AG10803 (cell line): Measurements from ENCODE around the gene EIF4A3.

Experiments used
- DNase-seq: peaks from one replicate; pipeline ENCODE4 v3.0.0; 2010; ENCODE audit warnings: low read depth
- H3K4me3 ChIP-seq: 2 replicates; pipeline ENCODE4 v1.5.1; 2011; ENCODE audit warnings: mild to moderate bottlenecking, low read length, control low read depth
- TF ChIP-seq, protein P1 (sequence below): conservative IDR thresholded peaks from 2 replicates; pipeline ENCODE4 v1.5.1; 2011; ENCODE audit warnings: mild to moderate bottlenecking, low read length, control low read depth, inconsistent platforms

Gene EIF4A3

DNA sequence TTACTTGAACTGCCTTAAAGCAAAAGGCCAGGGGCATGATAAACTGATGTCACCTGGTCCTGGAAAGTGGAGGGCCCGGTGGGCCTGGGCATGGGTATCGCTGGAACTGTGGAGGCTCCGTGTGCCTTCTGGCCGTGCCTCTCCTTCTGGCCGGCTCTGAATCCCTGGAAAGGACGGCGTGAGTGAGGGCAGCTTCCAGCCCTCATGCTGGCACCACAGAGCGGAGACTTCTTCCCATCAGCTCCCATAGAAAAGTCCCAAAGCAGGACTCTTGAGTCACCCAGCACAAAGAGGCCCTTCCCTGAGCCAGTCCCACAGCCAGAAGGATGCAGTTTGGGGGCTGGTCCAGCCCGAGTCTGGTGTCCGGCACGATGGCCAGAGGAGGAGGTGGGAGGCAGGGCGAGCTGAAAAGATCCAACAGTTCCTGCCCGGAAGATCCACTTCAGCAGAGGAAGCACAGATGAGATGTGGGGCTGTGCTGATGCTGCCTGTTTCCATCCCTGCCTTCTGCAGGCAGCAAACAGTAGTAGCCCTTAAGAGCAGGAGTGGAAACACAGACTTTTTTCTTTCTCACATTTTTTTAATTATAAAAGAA, 37.8 kb downstream of the EIF4A3 start:
- TF ChIP-seq, protein P1, sequence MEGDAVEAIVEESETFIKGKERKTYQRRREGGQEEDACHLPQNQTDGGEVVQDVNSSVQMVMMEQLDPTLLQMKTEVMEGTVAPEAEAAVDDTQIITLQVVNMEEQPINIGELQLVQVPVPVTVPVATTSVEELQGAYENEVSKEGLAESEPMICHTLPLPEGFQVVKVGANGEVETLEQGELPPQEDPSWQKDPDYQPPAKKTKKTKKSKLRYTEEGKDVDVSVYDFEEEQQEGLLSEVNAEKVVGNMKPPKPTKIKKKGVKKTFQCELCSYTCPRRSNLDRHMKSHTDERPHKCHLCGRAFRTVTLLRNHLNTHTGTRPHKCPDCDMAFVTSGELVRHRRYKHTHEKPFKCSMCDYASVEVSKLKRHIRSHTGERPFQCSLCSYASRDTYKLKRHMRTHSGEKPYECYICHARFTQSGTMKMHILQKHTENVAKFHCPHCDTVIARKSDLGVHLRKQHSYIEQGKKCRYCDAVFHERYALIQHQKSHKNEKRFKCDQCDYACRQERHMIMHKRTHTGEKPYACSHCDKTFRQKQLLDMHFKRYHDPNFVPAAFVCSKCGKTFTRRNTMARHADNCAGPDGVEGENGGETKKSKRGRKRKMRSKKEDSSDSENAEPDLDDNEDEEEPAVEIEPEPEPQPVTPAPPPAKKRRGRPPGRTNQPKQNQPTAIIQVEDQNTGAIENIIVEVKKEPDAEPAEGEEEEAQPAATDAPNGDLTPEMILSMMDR: no peak
- no peak overlapping the region for H3K4me3 ChIP-seq
- no peak for DNase-seq

DNA sequence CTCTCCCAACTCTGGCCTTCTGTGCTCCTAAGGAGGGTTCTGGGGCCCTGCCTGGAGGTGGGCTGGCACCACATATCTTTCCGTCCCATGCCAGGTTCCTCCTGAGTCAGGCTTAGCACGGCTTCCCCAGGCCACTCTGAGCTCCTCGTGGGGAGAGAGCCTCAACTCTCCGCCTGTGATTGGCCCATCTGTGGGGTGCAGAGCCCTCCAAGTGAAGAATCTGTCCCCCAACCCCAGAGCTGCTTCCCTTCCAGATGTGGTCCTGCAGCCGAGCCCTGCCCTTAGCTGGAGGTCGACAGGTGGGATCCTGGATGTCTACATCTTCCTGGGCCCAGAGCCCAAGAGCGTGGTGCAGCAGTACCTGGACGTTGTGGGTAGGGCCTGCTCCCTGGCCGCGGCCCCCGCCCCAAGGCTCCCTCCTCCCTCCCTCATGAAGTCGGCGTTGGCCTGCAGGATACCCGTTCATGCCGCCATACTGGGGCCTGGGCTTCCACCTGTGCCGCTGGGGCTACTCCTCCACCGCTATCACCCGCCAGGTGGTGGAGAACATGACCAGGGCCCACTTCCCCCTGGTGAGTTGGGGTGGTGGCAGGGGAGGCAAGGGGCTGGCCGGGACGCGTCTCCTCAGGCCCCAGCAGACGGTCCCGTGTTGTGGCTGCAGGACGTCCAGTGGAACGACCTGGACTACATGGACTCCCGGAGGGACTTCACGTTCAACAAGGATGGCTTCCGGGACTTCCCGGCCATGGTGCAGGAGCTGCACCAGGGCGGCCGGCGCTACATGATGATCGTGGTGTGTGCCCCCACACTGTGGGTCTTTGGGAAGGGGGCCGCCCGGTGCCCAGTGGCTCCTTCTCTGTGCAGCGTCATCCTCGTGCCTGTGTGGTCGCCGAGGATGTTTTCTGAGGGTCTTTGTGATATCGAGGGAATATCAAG, 38.6 kb downstream of the EIF4A3 start:
- no peak for DNase-seq
- TF ChIP-seq, protein P1: no peak
- H3K4me3 ChIP-seq: no peak overlapping the region

- no peak overlapping the region for H3K4me3 ChIP-seq
- no peak for DNase-seq
- TF ChIP-seq, protein P1: no peak
These were observed 39.5 kb downstream of the EIF4A3 start for GRCh38 chr17:80107231-80108021.

GRCh38 chr17:80106751-80107150, 40.2 kb downstream of the EIF4A3 start:
- DNase-seq: no peak
- no peak overlapping the region for H3K4me3 ChIP-seq
- TF ChIP-seq, protein P1: no peak

- H3K4me3 ChIP-seq: no peak overlapping the region
- DNase-seq: no peak
- TF ChIP-seq, protein P1: no peak
These were observed 40.8 kb downstream of the EIF4A3 start for GRCh38 chr17:80106176-80106575.

- no peak overlapping the region for H3K4me3 ChIP-seq
- TF ChIP-seq, protein P1: no peak
- peak; percentile 47 for DNase-seq
These were observed 41.2 kb downstream of the EIF4A3 start for GRCh38 chr17:80105762-80106161.
